ENCODE data around the gene IZUMO1.
A peak's percentile ranks its signal among the peaks of the same experiment; 100 is the strongest.
"Not testable (repeated sequence)": the region's sequence is repeated elsewhere in the genome, so short reads cannot be mapped to it uniquely, and the experiment has no call there.

Gene IZUMO1

GRCh38 chr19:48714759-48715675, 31.7 kb downstream of the IZUMO1 start:
- DNase-seq (ENCODE audit: low read depth in 1 of 2, low spot score in 1 of 2): no peak

GRCh38 chr19:48713864-48714755, 32.6 kb downstream of the IZUMO1 start:
- DNase-seq (ENCODE audit: low read depth in 1 of 2, low spot score in 1 of 2): peak; percentile 92 to 96

- no peak for DNase-seq (ENCODE audit: low read depth in 1 of 2, low spot score in 1 of 2)
Measured at GRCh38 chr19:48713041-48713863, 33.5 kb downstream of the IZUMO1 start.

- no peak for DNase-seq (ENCODE audit: low read depth in 1 of 2, low spot score in 1 of 2)
Measured at GRCh38 chr19:48711106-48711662, 35.5 kb downstream of the IZUMO1 start.

- no peak for DNase-seq (ENCODE audit: low read depth in 1 of 2, low spot score in 1 of 2)
Measured at GRCh38 chr19:48708471-48708870, 38.2 kb downstream of the IZUMO1 start.

GRCh38 chr19:48705431-48705830, 41.3 kb downstream of the IZUMO1 start:
- no peak for DNase-seq (ENCODE audit: low read depth in 1 of 2, low spot score in 1 of 2)

- DNase-seq (ENCODE audit: low read depth in 1 of 2, low spot score in 1 of 2): no peak
Measured at GRCh38 chr19:48703316-48703715, 43.4 kb downstream of the IZUMO1 start.

- DNase-seq (ENCODE audit: low read depth in 1 of 2, low spot score in 1 of 2): no peak
Measured at GRCh38 chr19:48702701-48703100, 44.0 kb downstream of the IZUMO1 start.

GRCh38 chr19:48698046-48698445, 48.7 kb downstream of the IZUMO1 start:
- no peak for DNase-seq (ENCODE audit: low read depth in 1 of 2, low spot score in 1 of 2)

- DNase-seq (ENCODE audit: low read depth in 1 of 2, low spot score in 1 of 2): no peak
Measured at GRCh38 chr19:48696353-48697010, 50.2 kb downstream of the IZUMO1 start.

- no peak for DNase-seq (ENCODE audit: low read depth in 1 of 2, low spot score in 1 of 2)
Measured at GRCh38 chr19:48695743-48696352, 50.9 kb downstream of the IZUMO1 start, which contains the start of gene FUT2. TSS of gene FUT2 (plus strand) at chr19:48695971. CDS start at chr19:48702957, 6,986 bp downstream.

GRCh38 chr19:48693629-48694028, 53.1 kb downstream of the IZUMO1 start:
- not testable (repeated sequence) for DNase-seq (ENCODE audit: low read depth in 1 of 2, low spot score in 1 of 2)

All from activated CD4-positive, alpha-beta T cell treated with anti-CD3 and anti-CD28 coated beads, Interleukin-2, amount 50 U/mL, for 24 hours (primary cell).